Fibroblast of skin of right biceps (primary cell): ENCODE measurements around the gene FNDC3B.

Experiments
- DNase-seq: peaks from one replicate; pipeline ENCODE4 v3.0.0-alpha.2; 2013

Gene FNDC3B

DNA sequence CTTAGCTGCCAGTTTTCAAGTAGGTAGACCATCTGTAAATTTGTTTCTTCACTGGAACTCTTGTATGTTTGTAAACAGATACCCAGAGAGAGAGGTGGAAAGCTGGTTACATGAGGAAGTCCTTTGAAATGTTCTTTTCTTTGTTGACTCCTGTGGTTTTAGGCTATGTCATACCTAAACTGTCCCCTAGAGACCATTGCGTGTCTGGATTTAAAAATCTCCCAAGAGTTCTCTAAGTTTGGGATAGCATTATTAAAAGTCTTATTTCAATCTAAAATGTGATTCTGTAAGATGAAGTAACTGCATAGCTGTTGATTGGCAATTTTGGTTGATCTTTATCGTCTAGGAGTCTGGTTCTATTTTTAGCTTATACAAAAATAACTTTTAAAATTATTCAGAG lies 281.7 kb downstream of the FNDC3B start:
- DNase-seq, result peak; percentile 24

DNA sequence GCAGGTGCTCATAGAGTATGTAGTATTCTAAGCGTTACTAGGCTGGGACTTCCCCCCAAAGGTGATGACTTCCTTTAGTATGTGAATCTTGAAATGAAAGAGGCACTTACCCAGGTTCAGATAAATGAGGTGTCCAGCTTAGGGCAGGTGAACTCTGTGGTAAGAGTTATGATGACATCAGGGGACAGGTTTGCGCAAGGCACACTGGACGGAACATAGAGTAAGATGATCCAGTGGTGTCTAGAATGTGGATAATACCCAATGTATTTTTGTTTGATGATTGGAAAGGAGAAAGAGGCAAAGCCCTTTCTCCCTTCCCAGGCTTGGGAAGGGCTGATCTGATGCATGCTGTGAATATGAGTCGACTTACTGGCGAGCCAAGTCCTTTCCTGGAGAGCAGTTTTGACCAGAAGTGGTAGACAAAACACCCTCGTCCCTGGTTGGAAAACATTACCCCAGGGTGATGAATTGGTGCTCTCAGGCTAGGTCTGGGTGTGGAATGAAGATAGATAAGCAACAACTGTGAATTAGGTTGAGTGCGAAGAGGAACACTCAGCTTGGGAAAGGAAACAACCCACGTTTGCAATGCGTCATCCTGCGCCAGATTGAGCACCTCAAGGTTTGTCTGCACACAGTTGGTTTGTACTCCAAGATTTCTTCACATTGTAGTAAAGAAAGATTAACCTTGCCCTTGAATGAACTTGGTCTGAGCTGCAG lies 284.7 kb downstream of the FNDC3B start:
- DNase-seq, result peak; percentile 45

DNA sequence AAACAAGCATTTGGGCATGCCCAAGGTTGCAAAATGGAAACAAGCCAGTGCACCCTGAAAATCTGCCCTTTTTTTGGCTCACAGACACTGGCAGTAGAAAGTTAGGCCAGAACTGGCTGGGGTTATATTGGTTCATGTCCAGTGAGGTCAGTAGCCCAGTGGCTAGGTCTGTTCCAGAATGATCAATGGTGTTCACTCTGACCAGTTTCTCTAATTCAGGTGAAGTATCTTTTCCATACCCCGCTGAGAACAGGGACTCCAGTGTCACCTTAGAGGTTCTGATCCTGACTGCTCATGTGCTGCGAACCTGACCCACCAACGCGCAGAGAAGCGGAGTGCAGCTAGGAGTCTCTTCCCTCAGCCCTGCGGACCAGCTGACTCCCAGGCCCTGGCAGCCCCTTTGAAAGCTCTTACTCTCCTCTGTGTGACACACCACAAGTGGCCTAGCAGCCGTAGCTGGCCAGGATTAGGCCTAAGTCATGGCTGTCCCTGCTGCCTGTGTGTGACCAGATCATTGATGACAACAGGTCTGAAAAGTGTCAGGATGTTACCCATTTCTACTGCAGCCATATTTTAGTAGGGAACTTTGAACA lies 285.3 kb downstream of the FNDC3B start:
- DNase-seq, result no peak

DNA sequence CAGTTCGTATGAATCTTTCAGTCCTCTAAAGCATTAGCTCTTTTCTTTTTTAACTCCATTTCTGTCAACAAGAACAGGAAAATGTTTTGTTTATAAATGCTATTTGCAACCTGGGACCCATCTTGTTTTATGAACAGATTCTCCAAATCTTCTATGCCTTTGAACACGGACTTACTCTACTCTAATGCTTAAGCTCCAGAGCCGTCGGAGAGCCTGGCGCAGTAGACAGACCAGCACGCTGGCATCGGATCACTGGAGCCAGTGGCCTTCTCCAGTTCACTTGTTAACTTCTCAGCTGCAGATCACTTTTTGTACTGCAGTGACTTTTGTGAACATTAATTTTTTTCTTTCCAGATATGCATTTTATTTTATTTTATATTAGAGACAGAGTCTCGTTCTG lies 286.1 kb downstream of the FNDC3B start:
- DNase-seq, result no peak

DNA sequence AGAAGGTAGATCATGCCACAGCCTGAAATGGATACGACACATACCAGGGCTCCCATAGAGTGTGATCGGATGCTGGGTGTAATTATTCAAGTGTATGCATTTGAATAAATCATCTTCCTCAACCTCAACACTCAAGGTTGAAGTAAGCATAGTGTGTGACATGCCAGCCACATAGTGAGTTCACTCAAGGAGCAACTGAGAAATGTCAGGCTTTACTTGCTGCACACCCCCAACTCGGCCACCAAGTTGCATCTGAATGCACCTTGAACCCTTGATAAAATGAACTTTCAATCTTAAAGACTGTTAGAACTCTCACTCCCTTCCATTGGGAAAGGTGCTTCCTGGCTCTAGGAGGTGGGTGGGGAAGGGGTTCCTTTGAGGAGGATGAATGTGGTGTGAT lies 287.6 kb downstream of the FNDC3B start:
- DNase-seq, result no peak

DNA sequence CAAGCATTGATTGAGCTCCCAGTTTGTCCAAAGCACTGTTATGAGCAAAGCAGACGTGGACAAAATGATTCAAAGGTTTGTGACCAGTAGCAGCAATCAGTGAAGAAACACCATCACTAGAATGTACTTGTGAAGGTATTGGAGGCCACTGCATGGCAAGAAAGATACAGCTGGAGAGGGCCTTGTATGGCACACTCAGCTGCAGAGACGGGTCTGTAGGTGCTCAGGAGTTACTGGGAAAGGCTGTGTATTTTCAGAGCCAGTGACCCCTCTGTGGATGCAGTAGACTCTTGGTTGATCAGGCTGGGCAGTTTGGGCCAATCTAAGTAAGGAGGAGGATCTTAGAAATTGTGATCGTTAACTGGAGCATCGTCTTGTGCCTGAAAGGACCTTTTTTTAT lies 288.9 kb downstream of the FNDC3B start:
- no peak for DNase-seq

DNA sequence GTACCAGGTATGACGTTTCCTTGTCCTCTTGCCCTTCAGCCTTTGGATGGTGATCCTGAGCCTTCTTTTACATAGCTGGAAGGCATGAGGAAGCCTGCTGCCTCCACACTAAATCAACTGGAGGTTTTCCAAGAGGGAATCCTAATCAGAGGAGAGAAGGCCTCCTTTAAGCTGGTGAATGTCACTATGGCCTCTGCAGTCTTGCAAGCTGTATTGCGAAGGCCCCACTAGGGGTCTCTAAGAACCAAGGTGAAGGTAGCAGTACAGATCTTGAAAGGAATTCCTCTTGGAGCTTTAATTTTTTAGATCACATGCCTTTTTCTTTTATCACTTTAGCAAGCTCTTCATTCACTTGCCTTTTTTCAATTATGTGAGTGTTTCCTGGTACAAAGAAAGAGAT lies 289.7 kb downstream of the FNDC3B start:
- DNase-seq, result no peak

DNA sequence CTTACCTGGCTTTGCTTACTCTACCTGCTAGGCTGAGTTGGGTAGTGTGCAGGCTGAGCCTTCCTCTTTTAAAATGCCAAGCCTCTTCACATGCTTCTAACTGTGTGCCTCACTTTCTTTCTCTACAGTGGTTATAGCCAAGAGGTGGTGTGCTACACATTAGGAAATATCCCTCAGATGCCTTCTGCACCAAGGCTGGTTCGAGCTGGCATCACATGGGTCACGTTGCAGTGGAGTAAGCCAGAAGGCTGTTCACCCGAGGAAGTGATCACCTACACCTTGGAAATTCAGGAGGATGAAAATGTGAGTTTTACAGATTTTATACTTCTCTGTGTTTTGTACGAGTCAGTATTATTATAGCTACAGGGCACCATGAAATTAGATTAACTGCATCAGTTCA lies 291.0 kb downstream of the FNDC3B start:
- no peak for DNase-seq

DNA sequence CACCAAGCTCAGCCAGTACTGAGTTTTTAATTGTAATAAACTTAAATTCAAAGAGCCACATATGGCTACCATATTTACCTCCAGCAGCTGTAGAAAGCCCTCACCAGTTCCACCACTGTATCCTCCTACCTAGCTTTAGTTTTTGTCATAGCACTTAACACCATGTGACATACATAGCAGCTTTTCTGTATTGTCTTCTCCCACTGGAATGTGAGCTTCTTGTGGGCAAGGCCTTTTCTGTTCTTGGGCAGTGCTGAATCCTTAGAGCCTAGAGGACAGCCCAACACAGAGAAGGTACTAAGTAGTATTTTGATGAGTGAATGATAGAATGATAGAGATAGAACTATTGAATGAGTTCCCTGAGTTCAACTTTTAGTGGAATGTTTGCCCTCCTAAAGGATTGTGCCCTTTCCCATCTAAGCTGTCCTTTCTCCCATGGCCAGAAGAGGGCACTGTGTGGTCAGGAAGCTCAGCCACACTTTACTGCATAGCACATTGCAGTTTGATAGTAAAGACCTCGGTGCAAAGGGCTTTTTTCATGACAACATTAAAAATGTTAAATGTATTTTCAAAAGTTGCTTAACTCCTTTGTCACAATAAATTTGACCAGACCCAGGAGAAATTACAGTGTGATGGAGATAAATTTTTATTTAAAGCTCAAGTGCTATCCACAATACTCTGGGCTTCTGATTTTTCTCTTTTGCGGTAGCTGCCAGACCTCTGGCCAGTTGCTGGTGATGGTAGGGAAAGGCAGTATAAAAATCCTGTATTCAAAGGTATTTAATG lies 293.1 kb downstream of the FNDC3B start:
- peak; percentile 47 for DNase-seq

DNA sequence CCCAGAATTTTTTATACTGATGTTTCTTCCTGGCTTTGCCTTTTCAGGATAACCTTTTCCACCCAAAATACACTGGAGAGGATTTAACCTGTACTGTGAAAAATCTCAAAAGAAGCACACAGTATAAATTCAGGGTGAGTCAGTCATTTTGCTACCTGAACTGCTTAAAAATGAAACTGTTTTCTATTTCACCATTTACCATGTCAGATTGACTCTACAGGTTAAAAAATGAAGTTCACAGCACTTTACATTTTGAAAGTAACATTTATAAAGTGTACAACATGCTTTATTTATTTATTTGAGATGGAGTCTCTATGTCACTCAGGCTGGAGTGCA lies 293.6 kb downstream of the FNDC3B start:
- DNase-seq, result no peak

DNA sequence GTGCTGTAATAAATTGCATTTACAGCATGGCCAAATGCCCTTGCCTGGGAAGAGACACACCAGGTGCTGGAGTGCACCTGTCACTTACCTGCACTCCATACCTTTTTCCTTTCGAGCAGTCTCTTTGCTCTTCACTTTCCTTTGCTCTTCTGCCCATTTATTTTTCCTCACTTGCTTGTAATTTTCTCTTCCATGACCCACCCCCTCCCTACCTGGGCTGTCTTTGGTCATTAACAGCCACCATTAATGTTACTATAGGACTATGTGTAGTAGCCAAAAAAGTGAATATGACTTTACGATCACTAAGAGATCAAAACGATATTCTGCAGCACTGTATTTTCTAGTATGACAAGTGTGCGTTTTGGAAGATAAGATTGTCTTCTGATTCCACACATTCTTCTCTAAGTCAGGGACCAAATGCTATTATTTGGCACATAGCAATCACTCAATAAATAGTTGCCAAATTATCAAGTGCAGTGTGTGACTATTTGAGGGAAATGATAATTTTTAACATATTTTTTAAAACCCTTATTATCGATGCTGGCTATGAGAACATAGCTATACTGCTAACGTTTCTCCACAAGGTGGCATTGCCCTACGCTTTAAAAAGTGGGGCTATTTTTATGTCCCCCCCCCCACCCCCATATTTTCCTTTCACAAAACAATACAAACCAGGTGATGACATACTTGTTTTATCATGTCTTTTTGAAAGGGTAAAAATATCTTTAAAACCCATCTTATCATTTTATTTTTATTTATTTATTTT lies 294.5 kb downstream of the FNDC3B start:
- DNase-seq, result no peak

DNA sequence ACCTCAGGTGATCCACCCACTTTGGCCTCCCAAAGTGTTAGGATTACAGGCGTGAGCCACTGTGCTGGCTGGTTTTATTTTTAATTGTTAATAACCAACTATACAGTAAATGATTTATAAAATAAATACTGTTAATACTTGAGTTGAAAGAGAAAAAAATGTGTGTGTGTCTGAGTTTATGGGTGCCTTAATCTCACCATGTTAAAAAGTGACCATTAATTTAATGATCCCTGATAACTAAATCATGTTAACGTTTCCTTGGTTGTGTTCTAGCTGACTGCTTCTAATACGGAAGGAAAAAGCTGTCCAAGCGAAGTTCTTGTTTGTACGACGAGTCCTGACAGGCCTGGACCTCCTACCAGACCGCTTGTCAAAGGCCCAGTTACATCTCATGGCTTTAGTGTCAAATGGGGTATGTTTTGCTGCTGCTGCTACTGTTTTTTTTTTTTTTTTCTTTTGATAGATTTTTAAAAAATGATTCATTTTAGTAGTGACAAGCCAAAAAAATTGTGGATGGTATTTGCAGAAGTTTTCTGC lies 295.4 kb downstream of the FNDC3B start:
- DNase-seq, result no peak

DNA sequence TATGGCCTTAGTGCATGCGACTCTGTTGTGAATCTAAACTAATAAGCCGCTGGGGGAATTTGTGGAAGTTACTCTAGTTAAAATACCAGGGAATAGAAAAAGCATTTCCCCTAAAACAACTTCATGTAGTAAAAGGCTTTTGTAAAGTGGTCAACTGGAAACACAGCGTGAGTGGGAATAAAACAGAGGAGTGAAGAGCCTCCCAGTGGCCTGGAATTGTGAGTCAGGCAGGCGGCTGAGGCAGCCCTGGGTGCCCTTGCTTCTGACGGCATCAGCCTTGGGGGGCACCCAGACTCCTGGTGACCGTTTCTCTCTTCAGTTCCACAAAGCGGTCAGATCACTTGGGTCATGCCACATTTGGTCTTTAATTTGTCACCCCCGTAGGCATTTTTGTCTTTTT lies 300.5 kb downstream of the FNDC3B start:
- DNase-seq, result no peak

DNA sequence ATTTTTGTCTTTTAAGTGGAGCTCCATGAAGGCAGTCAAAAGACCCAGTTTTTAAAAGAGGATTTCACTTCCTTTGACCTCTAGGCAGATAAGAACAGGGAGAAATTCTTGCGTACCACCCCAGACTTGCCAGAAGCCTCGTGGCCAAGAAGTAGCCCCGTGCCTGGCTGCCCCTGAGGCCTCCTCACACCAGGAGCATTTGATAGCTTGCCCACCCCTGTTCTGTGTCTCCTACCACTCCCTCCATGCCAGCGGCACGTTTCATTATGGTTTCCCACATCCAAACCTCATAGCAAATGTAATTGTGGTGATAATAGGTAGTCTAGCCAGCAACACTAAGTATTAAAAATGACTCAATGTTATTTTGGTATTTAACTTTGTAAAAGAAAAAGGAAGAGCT lies 301.2 kb downstream of the FNDC3B start:
- DNase-seq, result no peak

DNA sequence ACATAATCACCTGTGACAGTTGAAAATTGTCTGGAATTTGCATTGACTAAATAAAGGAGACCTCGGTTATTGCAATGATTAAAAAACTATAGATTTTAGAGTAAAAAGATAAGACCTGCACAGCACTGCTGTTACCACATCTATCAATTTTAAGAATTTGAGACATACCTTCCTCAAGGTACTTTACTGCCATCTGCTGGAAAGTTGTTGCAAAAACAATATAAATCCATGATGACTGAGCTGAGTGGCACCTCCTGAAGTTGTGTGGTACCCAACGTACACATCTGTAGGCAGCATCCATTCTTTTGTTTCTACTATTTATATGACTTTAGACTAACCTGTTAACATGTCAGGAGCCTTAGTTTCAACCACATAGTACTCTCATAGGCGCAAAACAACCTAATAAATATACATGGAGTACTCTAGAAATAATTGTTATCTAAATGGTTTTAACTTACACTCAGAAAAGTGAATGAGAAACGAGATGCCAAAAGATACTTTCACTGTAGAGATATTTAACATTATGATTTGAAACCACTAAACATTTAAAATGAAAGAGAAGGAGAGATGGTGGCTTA lies 302.2 kb downstream of the FNDC3B start:
- peak; percentile 59 for DNase-seq

DNA sequence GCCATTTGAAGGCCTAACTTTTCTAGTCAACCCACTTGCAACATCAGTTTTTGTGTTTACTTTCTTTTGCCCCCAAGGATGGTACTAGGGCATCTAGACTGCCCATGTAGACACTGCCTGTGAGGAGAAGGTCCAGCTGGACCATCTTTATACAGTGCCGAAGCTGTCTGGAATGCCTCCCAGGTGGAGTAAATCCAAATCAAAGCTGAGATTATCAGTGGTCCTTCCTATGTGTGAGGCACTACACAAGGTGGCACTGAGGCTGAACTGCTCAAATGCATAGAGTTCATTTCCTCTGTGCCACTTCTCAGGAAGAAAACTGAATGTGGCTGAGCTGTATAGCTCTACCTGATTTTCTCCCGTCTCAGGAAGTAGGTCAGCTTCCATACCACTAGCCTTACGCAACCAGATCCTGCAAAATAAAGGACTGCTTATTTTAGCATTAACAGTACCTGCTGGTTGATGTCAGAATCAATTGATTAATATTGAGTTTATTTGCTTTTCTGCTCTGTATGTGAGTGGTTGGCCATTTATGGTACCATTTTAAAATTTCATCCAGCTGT lies 302.8 kb downstream of the FNDC3B start:
- DNase-seq, result no peak

DNA sequence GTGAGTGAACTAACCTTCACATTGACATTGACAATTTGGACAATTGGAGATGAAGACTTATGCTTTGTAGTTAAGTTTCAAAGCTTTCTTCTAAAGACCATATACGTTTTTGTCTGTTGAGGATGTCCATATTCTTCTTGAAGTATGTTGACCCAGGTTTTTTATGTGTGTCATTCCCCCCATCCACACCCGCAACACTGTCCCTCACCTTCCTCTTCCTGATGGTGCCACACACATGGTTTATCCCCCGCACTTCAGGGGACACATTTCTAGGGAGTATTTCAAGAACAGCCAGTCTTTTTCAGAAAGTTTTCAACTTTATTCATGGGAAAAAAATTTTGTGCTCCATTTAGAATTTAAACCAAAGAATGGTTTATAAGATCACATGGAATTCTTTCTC lies 303.7 kb downstream of the FNDC3B start:
- no peak for DNase-seq

DNA sequence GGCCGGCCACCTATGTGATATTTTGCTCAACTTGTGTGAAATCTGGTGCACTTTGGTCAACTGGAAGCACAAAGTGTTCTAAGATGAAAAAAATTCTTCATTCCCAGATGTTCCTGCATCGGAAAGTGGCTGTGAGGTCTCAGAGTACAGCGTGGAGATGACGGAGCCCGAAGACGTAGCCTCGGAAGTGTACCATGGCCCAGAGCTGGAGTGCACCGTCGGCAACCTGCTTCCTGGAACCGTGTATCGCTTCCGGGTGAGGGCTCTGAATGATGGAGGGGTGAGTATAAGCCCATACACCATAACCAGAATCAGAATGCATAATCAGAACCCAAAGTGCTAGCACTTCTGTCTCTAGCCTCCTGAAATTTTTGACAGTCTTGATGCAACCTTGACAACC lies 304.6 kb downstream of the FNDC3B start:
- DNase-seq, result no peak

DNA sequence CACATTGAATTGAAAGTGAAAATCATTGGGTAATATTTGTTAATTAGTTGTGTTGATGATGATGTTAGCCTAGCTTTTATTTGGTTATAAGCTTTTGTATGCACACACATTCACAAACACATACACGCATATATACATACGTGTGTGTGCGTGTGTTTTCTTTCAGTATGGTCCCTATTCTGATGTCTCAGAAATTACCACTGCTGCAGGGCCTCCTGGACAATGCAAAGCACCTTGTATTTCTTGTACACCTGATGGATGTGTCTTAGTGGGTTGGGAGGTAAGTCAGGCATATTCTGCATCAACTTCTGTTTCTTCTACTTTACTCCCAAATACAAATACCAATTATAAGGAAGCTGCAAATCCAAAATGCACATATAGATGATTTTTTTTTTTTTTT lies 306.8 kb downstream of the FNDC3B start:
- no peak for DNase-seq

DNA sequence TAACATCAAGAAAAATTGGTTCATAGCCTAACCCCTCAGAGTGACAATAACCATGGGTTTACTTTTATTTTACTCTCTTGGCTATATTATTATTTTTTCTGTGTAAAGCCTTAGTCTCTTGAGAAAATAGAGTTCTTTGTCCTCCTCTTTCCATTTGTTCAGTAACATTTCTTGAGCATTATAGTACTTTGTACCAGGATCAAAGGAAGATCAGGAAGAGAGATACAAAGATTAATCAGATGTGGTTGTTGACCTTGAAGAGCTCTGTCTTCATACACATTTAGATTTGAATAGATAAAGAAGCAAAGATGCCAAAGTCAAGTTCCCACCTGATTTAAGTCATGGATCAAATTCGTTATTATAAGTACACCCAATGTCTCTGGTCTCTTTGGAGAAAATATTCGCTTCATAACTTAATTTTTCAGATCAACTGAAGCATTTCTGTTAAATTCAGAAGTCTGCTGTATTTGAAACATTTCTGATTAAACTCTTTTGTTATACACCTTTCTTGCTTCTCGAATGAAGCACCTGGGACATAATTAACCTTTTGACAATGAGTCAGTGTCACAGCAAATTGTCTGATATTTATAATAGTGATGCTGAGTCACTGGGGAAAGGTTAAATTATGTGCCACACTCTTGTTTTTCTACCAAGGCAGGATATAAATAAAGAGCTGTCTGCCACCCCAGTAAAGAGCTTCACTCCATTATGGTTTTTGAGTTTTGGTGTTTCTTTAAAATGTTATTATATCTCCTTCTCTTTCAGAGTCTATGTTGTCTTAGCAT lies 308.7 kb downstream of the FNDC3B start:
- DNase-seq, result no peak

DNA sequence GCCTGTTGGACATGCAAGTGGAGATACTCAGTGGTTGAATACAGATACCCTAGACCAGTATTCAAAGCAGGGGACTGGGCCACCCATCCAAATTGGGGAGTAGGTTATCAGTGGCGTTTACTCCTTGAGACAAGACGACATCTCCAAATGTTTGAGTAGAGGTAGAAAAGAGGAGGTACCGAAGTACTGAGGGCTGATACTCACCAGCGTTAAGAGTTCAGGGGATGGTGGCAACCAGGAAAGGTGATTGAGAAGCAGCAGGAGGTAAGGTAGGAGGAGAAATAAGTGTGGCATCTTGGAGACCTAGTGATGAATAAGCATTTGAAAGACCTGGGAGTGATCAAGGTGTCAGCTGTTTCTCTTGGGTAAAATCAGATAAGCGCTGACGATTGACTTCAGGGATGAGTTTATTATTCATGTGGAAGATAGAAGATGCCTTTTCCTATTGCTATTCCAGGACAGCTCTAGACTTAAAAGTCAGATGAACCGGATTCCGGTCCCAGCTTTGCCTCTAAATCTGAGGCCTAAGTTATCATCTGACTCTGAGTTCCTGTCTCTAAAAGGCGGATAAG lies 312.6 kb downstream of the FNDC3B start:
- no peak for DNase-seq
